H1 (cell line): ENCODE measurements around the gene CLEC10A. TPM values are rescaled to one million over a fixed set of nuclear protein-coding genes. Genes with fewer than 3 reads are reported as not detected.

Experiments used
- CTCF ChIA-PET: fragments of 300-600 bp; sonication (Branson Sonifier 250); formaldehyde crosslinking; loops from one replicate; lab custom pipeline; 2021; ENCODE audit not compliant: partially characterized antibody; lab: Charles Lee
- POLR2A ChIA-PET: fragments of 300-600 bp; sonication (Branson Sonifier 250); formaldehyde crosslinking; loops from one replicate; lab custom pipeline; 2021; ENCODE audit warnings: inconsistent platforms; ENCODE audit not compliant: partially characterized antibody; lab: Charles Lee
- DNase-seq, 2 experiments: peaks; one replicate each; pipeline versions ENCODE4 v3.0.0 to v3.0.0-alpha.2; 2010 to 2022; ENCODE audit warnings: low spot score in 2 of 2, low read depth in 1 of 2, mixed read lengths in 1 of 2
- FAIRE-seq: peaks from 2 replicates; lab custom pipeline; 2011; peaks lifted over from hg19 to GRCh38; lab: Jason Lieb, UNC
- H2AFZ ChIP-seq: 2 replicates; pipeline ENCODE4 v1.8.1; 2012; ENCODE audit warnings: low read length, inconsistent platforms
- H2AK5ac ChIP-seq: 2 replicates; pipeline ENCODE4 v1.6.1; 2013; ENCODE audit warnings: low read depth, low read length
- H2BK120ac ChIP-seq: replicated peaks from 2 replicates; pipeline ENCODE3; 2013; ENCODE audit warnings: low read depth, low read length, inconsistent platforms
- H2BK12ac ChIP-seq: 2 replicates; pipeline ENCODE4 v1.6.1; 2013; ENCODE audit warnings: low read depth, low read length
- H2BK15ac ChIP-seq: 2 replicates; pipeline ENCODE4 v1.6.1; 2013; ENCODE audit warnings: low read length
- H2BK20ac ChIP-seq: 2 replicates; pipeline ENCODE4 v1.6.1; 2013; ENCODE audit warnings: low read length
- H2BK5ac ChIP-seq: 2 replicates; pipeline ENCODE4 v1.6.1; 2013; ENCODE audit warnings: low read depth, low read length
- H3K14ac ChIP-seq: 2 replicates; pipeline ENCODE4 v1.6.1; 2013; ENCODE audit warnings: inconsistent platforms; ENCODE audit not compliant: insufficient read length
- H3K18ac ChIP-seq: 2 replicates; pipeline ENCODE4 v1.6.1; 2013; ENCODE audit warnings: low read length; ENCODE audit errors: extremely low read depth
- H3K23ac ChIP-seq: 2 replicates; pipeline ENCODE4 v1.6.1; 2013; ENCODE audit warnings: inconsistent platforms; ENCODE audit not compliant: insufficient read length
- H3K23me2 ChIP-seq: 2 replicates; pipeline ENCODE4 v1.6.1; 2013; ENCODE audit warnings: low read depth, low read length
- H3K27ac ChIP-seq: 2 replicates; pipeline ENCODE4 v1.6.1; 2011; ENCODE audit warnings: low read depth, low read length, inconsistent platforms
- H3K27me3 ChIP-seq, 4 experiments: replicated peaks in 1 of 4; 1 replicate in 1 of 4; 2 replicates in 3 of 4; pipeline versions ENCODE4 v1.6.1 to v1.8.1; 2011 to 2013; ENCODE audit warnings: low read length in 3 of 4, mild to moderate bottlenecking in 3 of 4, inconsistent platforms in 2 of 4, mixed read lengths in 2 of 4, moderate library complexity in 1 of 4; ENCODE audit not compliant: control insufficient read depth in 3 of 4, insufficient read depth in 3 of 4; ENCODE audit errors: extremely low read depth in 1 of 4
- H3K36me3 ChIP-seq, 4 experiments: 2 replicates each; pipeline versions ENCODE4 v1.6.1 to v1.8.1; 2011 to 2013; ENCODE audit warnings: mild to moderate bottlenecking in 4 of 4, low read length in 3 of 4, moderate library complexity in 2 of 4, control low read depth in 1 of 4, inconsistent platforms in 1 of 4; ENCODE audit not compliant: insufficient read depth in 4 of 4, control insufficient read depth in 2 of 4
- H3K4ac ChIP-seq: replicated peaks from 2 replicates; pipeline ENCODE3; 2013; ENCODE audit warnings: low read length, low read depth, mixed read lengths, inconsistent platforms; ENCODE audit not compliant: insufficient read length
- H3K4me1 ChIP-seq, 4 experiments: replicated peaks in 1 of 4; 1 replicate in 1 of 4; 2 replicates in 3 of 4; pipeline versions ENCODE4 v1.6.1 to v1.8.1; 2011 to 2013; ENCODE audit warnings: low read length in 3 of 4, inconsistent platforms in 2 of 4, mixed read lengths in 1 of 4; ENCODE audit not compliant: insufficient read depth in 4 of 4, control insufficient read depth in 3 of 4
- H3K4me2 ChIP-seq, 2 experiments: 2 replicates each; pipeline versions ENCODE4 v1.6.1 to v1.8.1; 2011 to 2013; ENCODE audit warnings: low read depth in 2 of 2, low read length in 2 of 2, control low read depth in 1 of 2, inconsistent platforms in 1 of 2, mild to moderate bottlenecking in 1 of 2; ENCODE audit not compliant: insufficient read depth in 1 of 2
- H3K4me3 ChIP-seq, 4 experiments: fragments of 200-600, 300-600 bp in 1 of 4; sonication (generic), shearing (Covaris generic), sonication (Bioruptor Twin) in 1 of 4; 2 replicates each; pipeline versions ENCODE4 v1.5.1 to v1.8.1; 2011 to 2016; ENCODE audit warnings: low read length in 4 of 4, low read depth in 3 of 4, control low read depth in 2 of 4, inconsistent platforms in 2 of 4, mild to moderate bottlenecking in 2 of 4, mixed read lengths in 1 of 4, moderate library complexity in 1 of 4; ENCODE audit not compliant: insufficient read depth in 2 of 4; ENCODE audit errors: extremely low read depth in 1 of 4
- H3K56ac ChIP-seq: replicated peaks from 2 replicates; pipeline ENCODE3; 2013; ENCODE audit warnings: low read depth, mild to moderate bottlenecking, mixed read lengths, low read length, inconsistent platforms; ENCODE audit not compliant: insufficient read length
- H3K79me1 ChIP-seq: 2 replicates; pipeline ENCODE4 v1.6.1; 2013; ENCODE audit warnings: low read depth, low read length, control low read depth
- H3K79me2 ChIP-seq, 2 experiments: 2 replicates each; pipeline versions ENCODE4 v1.6.1 to v1.8.1; 2012 to 2013; ENCODE audit warnings: low read length in 2 of 2, mild to moderate bottlenecking in 2 of 2, inconsistent platforms in 1 of 2; ENCODE audit not compliant: insufficient read depth in 2 of 2, control insufficient read depth in 1 of 2
- H3K9ac ChIP-seq, 4 experiments: replicated peaks in 1 of 4; 1 replicate in 1 of 4; 2 replicates in 3 of 4; pipeline versions ENCODE4 v1.6.1 to v1.8.1; 2011 to 2013; ENCODE audit warnings: low read depth in 3 of 4, low read length in 3 of 4, control low read depth in 2 of 4, mild to moderate bottlenecking in 2 of 4, moderate library complexity in 2 of 4, inconsistent platforms in 1 of 4; ENCODE audit errors: extremely low read depth in 1 of 4
- H3K9me3 ChIP-seq, 2 experiments: 2 replicates each; pipeline versions ENCODE4 v1.6.1 to v1.8.1; 2012 to 2013; ENCODE audit warnings: mild to moderate bottlenecking in 2 of 2, moderate library complexity in 2 of 2, control low read depth in 1 of 2, inconsistent platforms in 1 of 2, low read depth in 1 of 2, low read length in 1 of 2, mixed read lengths in 1 of 2; ENCODE audit not compliant: insufficient read depth in 2 of 2
- H4K20me1 ChIP-seq, 2 experiments: replicated peaks in 1 of 2; 2 replicates each; pipeline versions ENCODE3 to v1.8.1; 2011 to 2013; ENCODE audit warnings: inconsistent platforms in 2 of 2, low read length in 2 of 2, mild to moderate bottlenecking in 1 of 2; ENCODE audit not compliant: insufficient read depth in 2 of 2, control insufficient read depth in 1 of 2
- H4K5ac ChIP-seq: 2 replicates; pipeline ENCODE4 v1.6.1; 2013; ENCODE audit warnings: low read length, low read depth, mixed read lengths, inconsistent platforms; ENCODE audit not compliant: insufficient read length
- H4K8ac ChIP-seq: 2 replicates; pipeline ENCODE4 v1.8.0; 2013; ENCODE audit warnings: mild to moderate bottlenecking, moderate library complexity, low read length, inconsistent platforms; ENCODE audit not compliant: insufficient read depth; ENCODE audit errors: extremely low read depth
- H4K91ac ChIP-seq: replicated peaks from 2 replicates; pipeline ENCODE3; 2013; ENCODE audit warnings: low read length, mixed read lengths, inconsistent platforms; ENCODE audit not compliant: insufficient read length
- ATF2 ChIP-seq: IDR thresholded peaks from 2 replicates; pipeline ENCODE4 v1.6.1; 2012; ENCODE audit warnings: low read length, inconsistent platforms
- ATF3 ChIP-seq: IDR thresholded peaks from 2 replicates; pipeline ENCODE4 v1.6.1; 2011; ENCODE audit warnings: low read depth, mild to moderate bottlenecking, low read length; ENCODE audit not compliant: insufficient read depth
- BCL11A ChIP-seq, 2 experiments: IDR thresholded peaks; one replicate each; pipeline ENCODE4 v1.6.1; 2011; ENCODE audit warnings: low read depth in 2 of 2, low read length in 2 of 2, mild to moderate bottlenecking in 2 of 2
- RBBP5 ChIP-seq: IDR thresholded peaks from 2 replicates; pipeline ENCODE4 v1.7.1; 2012; ENCODE audit warnings: low read depth, mild to moderate bottlenecking, inconsistent platforms, low read length, moderate library complexity, borderline replicate concordance
- RNF2 ChIP-seq: fragments of 200-900, 300-1000 bp; sonication (generic); IDR thresholded peaks from 2 replicates; pipeline ENCODE4 v1.7.1; 2016; ENCODE audit warnings: borderline replicate concordance, low read depth, mild to moderate bottlenecking, antibody characterized with exemption, low read length; ENCODE audit not compliant: poor library complexity, severe bottlenecking; ENCODE audit errors: missing control alignments
- SIN3A ChIP-seq, 2 experiments: IDR thresholded peaks in 1 of 2; conservative IDR thresholded peaks in 1 of 2; 2 replicates each; pipeline ENCODE4 v1.6.1; 2011 to 2012; ENCODE audit warnings: low read length in 2 of 2, improper control_type of control experiment in 1 of 2, low read depth in 1 of 2, mild to moderate bottlenecking in 1 of 2
- SP4 ChIP-seq: IDR thresholded peaks from 2 replicates; pipeline ENCODE4 v1.6.1; 2012; ENCODE audit warnings: low read length, inconsistent platforms
- SUZ12 ChIP-seq: fragments of 200-600 bp; sonication (generic); IDR thresholded peaks from 2 replicates; pipeline ENCODE4 v1.6.1; 2012; ENCODE audit warnings: mild to moderate bottlenecking, inconsistent platforms, low read length, moderate library complexity, mixed read lengths
- WGBS, 2 experiments: shearing (Covaris generic) in 1 of 2; methylation state at CpG; one replicate each; pipeline versions ENCODE4 v1.1.6 to v1.1.7; 2013 to 2015; ENCODE audit warnings: low lambda C conversion rate in 2 of 2, mixed read lengths in 2 of 2, inconsistent platforms in 1 of 2, low coverage in 1 of 2, missing lambda C conversion rate in 1 of 2; ENCODE audit not compliant: insufficient replicate concordance in 2 of 2, insufficient coverage in 1 of 2, insufficient read length in 1 of 2; ENCODE audit errors: extremely low coverage in 1 of 2, missing lambda C conversion rate in 1 of 2; 5-methylcytosine and 5-hydroxymethylcytosine counted together
- polyA plus RNA-seq, 7 experiments: library from polyadenylated mRNA; depleted of rRNA in 3 of 7; stranded (reverse) in 5 of 7; unstranded in 2 of 7; fragments of >200 nt in 5 of 7; fragments of 200-250 nt in 2 of 7; gene quantifications; 1 replicate in 5 of 7; 2 replicates in 1 of 7; 4 replicates in 1 of 7; pipeline versions ENCODE4 v1.2.1 to v1.2.3, GENCODE V29; 2011 to 2013; ENCODE audit warnings: missing spikeins in 2 of 7, mixed read lengths in 2 of 7
- total RNA-seq: library from RNA; stranded (reverse); fragmentation: NEBNext Ultra II Directional; extraction: Animal tissue kit (Norgen Biotek cat#: 25700); gene quantifications from 2 replicates; pipeline ENCODE4 v1.2.1, GENCODE V29; 2021

Gene CLEC10A
- total and polyA plus RNA-seq, 2 of the 8 experiments (the other 6 are each of a cell fraction or from before 2014, with no cell fraction given): not detected

GRCh38 chr17:7046127-7046724 is 33.8 kb downstream of the CLEC10A start:
- Histone ChIP-seq H3K27ac (no peak overlapping the region), H2BK5ac (no peak overlapping the region)
- DNase-seq: peak in 1 of 2 experiments; percentile 72

More at GRCh38 chr17:7046127-7046724, 33.8 kb downstream of the CLEC10A start:
- Histone ChIP-seq H4K91ac (no peak overlapping the region), H3K4me1 (peaks cover 0 to 18% (median 16%) of the 10 kb centered on the region in 4 experiments; a peak in 5 of 7 replicates), H3K27me3 (peaks cover 3 to 33% (median 32%) of the 10 kb centered on the region in 4 experiments), H4K20me1 (peaks cover 0 to 6% of the 10 kb centered on the region in 2 experiments), H2BK15ac (no peak overlapping the region), H2BK20ac (no peak overlapping the region), H2BK12ac (no peak overlapping the region), H3K18ac (no peak overlapping the region), H3K9me3 (no peaks in the 10 kb centered on the region), H3K23ac (no peak overlapping the region), H2AK5ac (no peak overlapping the region), H3K4me3 (peak overlapping the region; percentile 30 to 64 (median 34); a peak in 7 of 8 replicates), H3K9ac (no peak overlapping the region), H4K5ac (no peak overlapping the region), H2BK120ac (no peak overlapping the region), H3K79me2 (no peaks in the 10 kb centered on the region), H3K36me3 (no peaks in the 10 kb centered on the region), H3K4ac (no peak overlapping the region), H3K23me2 (peaks cover 32% of the 10 kb centered on the region; the same call in 1 of the 2 replicates), H3K79me1 (no peaks in the 10 kb centered on the region), H3K4me2 (peak overlapping the region; percentile 89 to 97), H4K8ac (no peak overlapping the region), H2AFZ (peak overlapping the region; percentile 12; the same call in 1 of the 2 replicates), H3K56ac (no peak overlapping the region), H3K14ac (no peak overlapping the region)
- POLR2A ChIA-PET: interaction anchor here (0.8 to 3.0 kb wide), 12 partner anchors 8 to 268 kb away, joined by 3 to 13 read pairs (median 4); partner anchors contain the start of genes GPS2 and SLC16A13
- no peak for FAIRE-seq
- CTCF ChIA-PET: interaction anchor here (0.8 to 17.5 kb wide), 51 partner anchors 8 to 514 kb away, joined by 3 to 434 read pairs (median 4); partner anchors contain the start of genes ACAP1, ASGR1, ASGR2 and SLC16A13
- WGBS, 2 experiments: 5% methylated on average over 15 of the region's 15 CpGs; no CpG with 5 or more reads in 1 of the 2 experiments
- TF ChIP-seq SUZ12 (no peak), SP4 (no peak), BCL11A (IDR thresholded peaks at IDR 0.05; ENCODE audit: low read depth in 2 of 2, low read length in 2 of 2) (no peak), RNF2 (no peak), SIN3A (conservative IDR thresholded peaks at IDR 0.05 in 1 of 2, IDR thresholded peaks at IDR 0.05 in 1 of 2; ENCODE audit: low read depth in 1 of 2, low read length in 2 of 2) (peak in 1 of 2 experiments; percentile 71; a peak in 1 of 4 replicates), ATF3 (no peak), RBBP5 (peak; percentile 46; the same call in 1 of the 2 replicates), ATF2 (no peak)
